ENCODE measurements around the gene LCN1.
A peak's percentile ranks its signal among the peaks of the same experiment; 100 is the strongest.

Gene LCN1

DNA sequence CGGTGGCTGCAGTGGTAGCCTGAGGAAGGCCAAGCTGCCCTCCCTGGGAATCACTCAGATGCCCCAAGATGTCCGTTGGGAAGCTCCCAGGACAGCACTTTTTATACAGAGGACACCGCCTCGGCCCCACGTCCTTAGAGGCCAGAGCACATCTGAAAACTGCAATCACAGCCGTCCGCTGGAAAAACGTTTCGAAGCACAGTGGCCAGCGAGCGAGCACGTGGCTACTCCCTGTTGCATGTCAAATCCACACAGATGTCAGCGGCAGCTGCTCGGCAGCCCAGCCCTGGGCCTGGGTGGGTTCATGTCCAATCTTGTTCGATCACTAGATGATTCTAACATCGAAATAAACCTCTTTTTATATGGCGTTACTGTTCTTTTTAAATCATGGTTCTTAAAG, 32.7 kb upstream of the LCN1 start:
- DNase-seq (ENCODE audit: low read depth in 2 of 2), result no peak

DNA sequence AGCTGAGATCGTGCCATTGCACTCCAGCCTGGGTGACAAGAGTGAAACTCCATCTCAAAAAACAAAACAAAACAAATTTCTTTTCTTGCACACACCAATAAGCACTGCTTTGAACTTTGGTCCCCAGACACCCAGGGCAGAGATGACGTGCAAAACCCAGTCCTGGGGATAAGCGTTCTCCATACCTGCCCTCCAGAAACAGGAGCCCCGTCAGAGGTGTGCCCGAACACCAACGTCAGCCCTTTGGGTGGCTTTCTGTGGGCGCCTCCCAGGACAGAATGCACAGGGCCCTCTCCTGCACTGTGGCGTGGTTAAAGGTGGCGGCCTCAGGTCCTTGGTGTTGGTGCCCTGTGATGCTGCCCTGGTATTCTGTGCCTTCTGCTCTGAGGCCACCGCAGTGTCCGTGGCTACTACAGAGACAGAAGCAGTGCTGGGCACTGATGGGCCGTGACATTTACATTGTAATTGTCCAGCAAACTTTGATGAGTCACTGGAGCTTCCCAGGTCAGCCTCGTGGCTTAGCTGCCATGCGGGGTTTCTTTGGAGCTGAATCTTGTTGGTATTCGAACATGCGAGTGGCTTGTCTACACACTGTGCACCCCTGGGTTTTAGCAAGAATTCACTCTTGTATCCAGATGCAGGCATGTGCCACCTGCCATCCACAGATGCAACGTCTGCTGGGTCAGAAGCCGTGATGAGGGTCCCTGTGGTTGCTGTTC, 31.9 kb upstream of the LCN1 start:
- DNase-seq (ENCODE audit: low read depth in 2 of 2), result no peak

DNA sequence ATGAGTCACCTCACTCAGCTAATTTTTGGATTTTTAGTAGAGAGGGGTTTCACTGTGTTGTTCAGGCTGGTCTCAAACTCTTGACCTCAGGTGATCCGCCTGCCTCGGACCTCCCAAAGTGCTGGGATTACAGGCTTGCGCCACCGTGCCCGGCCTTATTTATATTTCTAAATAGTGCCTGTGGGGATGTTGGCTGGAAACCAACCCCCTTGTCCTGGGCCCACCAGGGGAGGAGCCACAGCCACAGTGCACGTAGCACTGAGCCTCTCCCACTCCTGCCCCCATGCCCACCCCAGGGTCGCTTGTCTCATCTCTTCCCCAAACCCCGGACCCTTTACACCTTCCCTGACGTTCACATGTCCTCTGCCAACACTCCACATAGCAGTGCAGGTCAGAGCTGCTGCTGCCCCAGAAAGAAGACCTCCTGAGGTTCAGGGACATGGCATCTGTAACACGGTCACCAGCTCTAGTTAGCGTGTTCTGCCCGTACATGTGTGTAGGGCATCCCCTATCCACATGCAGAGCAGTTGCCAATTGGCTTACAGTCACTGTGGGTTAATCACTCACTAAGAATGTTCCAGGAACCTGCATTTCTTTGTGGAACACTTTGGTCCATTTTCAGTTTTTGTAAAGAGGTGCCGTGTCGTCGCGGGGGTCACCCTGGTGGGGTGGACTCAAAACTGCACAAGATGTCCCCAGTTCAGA, 30.9 kb upstream of the LCN1 start:
- DNase-seq (ENCODE audit: low read depth in 2 of 2), result no peak

DNA sequence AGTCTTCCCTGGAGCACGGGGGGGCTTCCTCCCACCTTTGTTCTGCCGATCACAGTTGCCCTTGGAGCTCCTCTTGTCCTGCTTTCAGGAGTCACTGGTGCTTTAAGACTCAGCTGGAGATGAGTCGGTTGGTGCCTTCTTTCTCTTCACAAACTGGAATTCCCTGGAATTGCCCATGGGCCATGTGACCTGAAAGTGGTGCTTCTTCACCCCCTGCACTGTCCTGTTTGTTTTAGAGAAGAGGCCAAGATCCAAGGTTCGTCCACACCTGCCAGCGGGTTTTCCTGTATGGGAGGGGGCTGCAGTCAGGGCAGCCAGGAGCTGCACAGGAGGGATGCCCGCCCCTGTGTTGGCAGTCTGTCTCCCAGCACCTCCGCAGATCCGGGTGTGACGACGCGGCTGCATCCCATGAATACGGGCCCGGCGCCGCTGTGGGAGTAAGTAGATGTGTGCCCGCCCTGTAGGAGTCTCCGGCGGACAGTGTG, 30.2 kb upstream of the LCN1 start:
- DNase-seq (ENCODE audit: low read depth in 2 of 2), result no peak

DNA sequence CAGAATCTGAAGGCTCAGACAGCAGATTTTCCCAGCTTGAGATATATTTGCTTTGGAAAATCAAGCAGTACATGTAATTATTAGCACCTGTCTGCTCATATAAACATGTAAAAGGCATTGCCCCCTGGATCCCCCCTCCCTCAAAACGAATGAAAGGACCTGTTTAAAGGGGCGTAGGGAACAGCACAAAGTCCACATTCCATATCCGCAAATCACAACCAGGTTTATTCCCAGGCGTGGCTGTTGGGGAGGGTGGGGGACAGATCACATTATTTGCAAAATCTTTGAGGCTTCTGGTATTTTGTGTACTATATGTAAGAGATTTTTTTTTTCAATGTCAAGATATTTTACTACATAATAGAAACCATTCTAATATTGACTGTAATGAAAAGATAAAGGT, 29.5 kb upstream of the LCN1 start:
- DNase-seq (ENCODE audit: low read depth in 2 of 2), result no peak

DNA sequence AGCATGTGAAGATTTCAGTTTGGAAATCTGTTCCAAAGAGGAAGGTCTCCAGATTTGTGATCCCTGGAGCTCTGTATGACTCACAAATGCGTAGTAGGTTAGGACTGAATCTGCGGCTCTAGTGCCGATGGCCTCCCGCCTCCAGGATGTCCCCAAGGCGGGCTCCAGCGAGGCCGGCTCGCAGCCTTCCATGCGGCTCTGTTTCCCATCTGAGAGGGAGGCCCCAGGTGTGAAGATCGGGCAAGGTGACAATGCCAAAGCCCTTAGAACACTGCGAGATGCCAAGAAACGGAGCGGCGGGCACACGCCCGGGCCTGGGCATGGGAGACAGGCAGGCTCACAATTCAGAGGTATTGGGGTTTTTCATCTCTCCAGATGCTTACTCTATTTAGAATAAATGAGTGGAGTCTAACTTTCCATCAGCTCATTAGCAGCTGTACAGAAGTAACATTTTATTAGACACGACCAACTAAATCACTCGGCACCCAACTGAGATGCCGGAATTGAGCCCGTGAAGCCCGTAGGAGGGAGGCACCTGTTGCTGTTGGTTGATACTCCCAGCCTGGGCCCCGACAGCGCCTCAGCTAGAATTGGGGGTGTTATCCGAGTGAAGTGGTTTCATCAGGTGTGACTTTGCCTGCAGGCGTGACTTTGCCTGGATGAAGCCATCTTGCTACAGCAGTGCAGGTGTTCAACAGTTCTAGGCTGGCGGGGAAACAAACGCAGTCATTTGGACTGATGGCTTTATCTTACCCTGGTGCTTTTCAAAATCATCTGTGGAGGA, 28.2 kb upstream of the LCN1 start:
- no peak for DNase-seq (ENCODE audit: low read depth in 2 of 2)

DNA sequence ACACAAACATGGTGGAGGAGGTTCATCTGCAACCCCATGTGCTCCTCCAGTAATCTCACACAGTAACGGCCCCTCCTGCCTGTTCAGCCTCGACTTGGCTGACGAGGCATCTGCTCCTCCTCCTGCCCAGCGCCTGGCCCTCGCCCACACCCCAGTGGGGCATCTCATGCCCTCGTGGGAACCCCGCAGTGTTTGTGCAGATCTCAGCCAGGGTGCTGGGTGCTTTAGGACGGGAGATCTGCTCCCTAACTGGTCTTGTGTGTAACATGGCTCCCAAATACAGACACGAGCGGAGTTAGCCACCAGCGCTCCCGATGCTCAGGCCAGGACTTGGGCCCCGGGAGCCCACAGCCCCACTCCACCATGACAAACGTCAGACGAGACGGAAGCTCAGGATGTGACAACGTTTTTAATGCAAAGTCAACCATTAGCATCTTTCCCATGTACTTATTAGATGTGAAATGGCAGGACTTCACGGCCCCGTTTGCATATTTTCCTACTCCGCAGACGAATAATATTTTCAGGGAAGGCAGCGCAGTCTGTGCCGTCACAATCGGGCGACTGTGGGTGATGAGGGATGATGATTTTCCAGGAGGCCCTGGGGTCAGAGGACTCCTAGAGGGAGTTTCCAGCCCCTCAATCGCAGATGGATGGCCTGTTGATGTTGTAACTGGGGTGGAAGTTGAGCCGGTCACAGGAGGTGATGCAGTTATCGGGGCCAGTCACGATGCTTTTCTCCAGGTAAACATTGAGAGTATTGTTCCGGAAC, 26.3 kb upstream of the LCN1 start:
- no peak for DNase-seq (ENCODE audit: low read depth in 2 of 2)

DNA sequence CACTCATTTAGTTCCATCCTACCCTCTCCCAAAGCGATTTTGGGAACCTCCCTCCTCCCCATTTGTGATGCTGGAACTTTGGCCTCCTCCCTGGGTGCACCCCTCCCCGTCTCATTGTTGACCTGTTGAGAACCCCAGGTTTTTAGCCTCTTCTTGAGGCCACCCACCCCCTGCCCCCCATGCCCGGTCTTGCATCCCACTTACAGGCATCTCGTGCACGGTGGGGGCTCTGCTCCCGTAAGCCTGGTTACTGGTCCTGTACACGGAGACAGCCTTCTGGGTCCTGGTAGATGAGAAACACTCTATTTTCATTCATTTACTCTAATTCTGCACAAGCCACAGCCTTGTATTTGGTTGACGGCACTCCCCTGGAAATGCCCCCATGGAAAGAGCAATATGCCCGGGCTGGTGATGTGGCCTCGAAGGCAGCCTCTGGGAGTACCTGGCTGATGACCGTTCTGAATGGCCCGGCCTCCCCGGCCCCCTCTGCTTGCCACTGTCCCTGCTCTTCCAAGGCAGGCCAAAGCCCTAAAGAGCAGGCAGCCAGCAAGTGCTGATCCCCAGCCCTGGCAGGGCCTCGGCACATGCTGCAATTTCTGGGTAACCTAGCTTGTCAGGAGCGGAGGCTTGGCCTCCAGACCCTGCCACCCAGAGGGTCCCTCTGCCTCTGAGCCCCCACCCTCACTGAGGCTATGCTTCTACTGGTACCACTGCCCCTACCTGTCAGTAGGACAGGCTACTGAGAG, 22.7 kb upstream of the LCN1 start:
- no peak for DNase-seq (ENCODE audit: low read depth in 2 of 2)

DNA sequence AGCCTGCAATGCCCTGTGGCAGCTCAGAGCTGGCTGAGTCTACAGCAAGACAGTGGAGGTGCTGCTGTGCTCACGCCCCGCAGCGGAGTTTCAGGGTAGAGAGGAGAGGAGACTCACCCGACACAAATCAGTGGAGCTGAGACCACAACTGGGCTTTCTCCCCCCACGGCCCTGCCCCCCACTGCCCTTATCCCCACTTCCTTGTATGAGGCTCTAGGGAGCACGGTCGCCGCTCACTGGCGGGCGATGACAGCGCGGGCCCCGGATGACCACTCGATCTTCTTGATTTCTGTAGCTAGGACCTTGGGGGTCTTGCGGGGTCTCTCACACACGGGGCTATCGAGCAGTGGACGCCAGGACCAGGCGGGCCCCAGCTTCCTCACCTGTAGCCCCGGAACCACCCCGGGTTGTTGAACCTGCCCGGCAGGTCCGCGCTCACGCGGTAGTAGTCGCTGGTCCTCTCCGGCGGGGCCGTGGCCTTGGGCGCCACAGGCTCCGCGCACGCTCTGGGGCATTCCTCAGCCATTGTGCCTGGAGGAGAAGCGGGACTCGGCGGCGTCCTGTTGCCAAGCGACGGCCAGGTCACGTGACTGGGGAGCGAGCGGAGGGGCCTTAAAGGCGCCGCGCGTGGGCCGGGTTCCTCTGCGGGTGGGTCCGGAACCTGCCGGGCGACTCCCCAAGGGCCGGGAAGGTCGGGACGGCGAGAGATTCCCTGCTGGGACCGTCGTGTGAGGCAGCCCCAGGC, 21.7 kb upstream of the LCN1 start:
- peak; percentile 71 to 87 for DNase-seq (ENCODE audit: low read depth in 2 of 2)

DNA sequence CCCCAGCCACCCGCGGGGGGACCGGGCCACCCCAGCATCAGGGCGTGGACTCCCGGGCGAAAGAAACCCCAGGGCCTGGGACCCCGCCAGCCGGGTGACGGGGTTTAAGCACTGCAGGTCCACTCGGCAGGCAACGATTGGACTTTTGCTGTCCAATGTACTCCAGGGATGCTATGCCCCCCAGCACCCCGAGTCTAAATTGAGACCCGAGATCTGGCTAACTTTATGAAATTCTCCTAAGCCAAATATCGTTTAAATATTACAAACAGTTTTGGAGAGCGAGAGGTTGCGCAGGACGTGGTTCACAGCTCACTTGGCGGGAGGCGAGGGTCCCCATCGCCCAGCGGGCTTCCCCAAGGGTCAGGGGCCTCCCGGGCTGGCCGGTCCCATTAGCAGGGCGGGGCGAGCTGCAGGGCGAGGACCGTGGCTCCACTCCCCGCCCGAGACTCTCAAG, 21.1 kb upstream of the LCN1 start:
- DNase-seq (ENCODE audit: low read depth in 2 of 2), result no peak

DNA sequence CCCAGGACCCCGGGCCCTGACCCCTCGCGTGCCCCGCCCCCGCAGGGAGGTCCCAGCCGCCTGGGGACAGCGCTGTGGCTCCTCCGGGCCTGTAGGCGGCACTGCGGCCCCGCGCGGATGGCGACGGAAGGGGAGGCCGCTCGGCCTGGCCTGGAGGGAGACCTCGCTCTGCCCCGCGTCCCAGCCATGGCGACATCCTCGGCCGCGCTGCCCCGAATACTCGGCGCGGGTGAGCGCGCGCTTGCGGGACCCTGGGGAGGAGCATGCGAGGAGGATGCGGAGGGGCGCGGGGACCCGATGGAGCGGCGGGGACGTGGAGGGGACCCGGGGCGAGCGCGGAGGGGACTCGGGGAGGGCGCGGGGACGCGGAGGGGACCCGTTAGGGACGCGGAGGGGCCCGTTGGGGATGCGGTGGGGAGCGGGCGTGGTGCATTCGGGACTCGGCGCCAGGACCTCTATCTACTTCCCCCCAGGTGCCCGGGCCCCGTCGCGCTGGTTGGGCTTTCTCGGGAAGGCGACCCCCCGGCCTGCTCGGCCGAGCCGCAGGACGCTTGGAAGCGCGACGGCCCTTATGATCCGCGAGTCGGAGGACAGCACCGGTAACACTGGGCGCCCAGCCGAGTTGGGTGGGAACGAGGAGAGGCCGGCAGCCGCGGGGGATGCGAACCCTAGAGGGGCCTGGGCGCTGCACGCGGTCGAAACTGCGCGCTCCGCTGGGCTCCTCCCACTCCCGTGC, 20.5 kb upstream of the LCN1 start, which contains the start of gene MRPS2:
Gene MRPS2 (plus strand): TSS at position 158 of the 736 bp plus-strand sequence. CDS start 29 bp downstream, at position 187.
- peak; percentile 73 for DNase-seq (ENCODE audit: low read depth in 2 of 2)

DNA sequence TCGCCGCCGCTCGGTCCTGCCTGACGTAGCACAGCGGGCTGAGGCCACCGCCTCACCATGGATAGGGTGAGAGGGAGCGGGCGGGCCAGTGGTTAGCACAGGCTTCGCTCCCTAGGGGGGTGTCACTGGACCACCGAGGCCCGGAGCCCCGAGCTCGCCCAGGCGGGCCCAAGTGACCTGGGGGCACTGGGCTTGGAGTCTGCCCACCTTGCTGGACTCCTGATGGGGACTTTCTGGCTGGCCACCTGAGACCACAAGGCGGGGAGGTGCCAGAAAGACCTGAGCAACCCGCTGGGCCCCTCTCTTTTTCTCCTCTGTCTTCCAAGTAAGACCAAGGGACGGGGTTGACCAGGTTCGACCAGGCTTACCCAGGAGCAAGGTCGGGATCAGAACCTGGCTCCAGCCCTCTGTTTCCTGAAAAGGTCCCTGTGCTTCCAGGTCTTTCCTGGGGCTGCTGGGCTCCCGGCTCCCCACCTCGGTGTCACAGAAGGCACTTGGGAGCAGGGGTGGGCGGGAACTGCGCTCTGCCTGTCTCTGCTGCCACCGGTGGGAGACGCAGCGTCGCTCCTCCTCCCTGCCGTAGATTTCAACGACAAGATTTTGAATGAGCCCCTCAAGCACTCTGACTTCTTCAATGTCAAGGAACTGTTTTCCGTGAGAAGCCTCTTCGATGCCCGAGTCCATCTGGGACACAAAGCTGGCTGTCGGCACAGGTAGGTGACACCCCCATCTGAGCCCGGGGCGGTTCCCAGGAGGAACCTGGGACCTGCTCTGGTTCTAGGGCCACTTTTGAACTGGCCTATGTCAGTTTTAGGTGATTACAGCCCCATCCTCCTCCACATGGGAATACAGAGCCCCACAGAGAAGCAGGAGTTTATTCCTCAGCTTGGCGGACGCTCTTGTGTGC, 19.7 kb upstream of the LCN1 start:
- no peak for DNase-seq (ENCODE audit: low read depth in 2 of 2)

DNA sequence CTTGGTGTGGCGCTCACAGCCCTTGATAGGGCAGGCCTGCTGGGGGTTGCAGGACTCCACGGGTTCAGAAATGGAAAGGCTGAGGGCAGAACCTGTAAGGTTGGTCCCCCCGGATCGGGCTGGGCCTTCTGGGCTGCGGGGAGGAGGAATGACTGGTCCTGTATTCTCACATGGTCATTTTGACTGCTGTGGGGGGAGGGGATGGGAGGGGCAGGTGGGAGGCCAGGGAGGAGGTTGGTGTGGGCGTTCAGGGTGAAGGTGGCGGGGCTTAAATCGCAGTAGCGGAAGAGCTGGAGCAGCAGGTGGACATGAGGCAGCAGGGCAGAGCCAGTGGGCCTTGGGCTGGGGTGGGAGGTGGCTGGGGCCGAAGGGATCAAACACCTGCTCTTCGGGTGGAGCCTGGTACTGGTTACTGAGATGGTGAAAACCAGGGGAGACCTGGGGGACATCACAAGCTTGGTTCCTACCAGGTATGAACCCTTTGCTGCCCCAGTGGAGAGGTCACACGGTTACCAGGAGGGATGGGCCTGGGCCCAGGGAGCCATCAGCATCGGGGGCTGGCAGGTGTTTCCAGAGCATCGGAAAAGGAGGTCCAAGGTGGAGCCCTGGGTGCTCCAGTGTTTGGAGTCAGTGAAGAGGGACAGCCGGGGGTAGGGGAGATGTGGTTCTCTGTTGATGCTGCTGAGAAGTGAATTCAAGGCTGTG, 18.9 kb upstream of the LCN1 start:
- DNase-seq (ENCODE audit: low read depth in 2 of 2), result no peak

DNA sequence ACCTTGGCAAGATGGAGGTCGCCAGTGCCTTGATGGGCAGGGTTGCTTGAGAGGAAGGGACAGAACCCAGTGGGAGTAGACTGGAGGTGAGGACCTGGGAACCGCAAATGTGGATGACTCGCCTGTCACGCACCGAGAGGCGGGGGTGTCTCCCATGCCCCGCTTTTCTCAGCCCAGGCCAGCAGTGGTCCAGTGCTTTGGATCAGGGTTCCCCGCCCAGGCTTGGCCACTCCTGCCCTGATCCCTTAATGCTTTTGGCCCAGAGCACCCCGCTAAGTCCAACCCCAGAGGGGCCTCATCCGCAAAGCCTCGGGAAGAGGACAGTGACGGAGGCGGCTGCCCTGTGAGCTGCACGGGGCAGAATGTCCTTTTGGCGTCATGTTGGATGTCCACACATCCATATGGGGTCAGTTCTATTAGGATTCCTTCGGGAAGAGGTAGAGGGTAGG, 18.3 kb upstream of the LCN1 start:
- no peak for DNase-seq (ENCODE audit: low read depth in 2 of 2)

DNA sequence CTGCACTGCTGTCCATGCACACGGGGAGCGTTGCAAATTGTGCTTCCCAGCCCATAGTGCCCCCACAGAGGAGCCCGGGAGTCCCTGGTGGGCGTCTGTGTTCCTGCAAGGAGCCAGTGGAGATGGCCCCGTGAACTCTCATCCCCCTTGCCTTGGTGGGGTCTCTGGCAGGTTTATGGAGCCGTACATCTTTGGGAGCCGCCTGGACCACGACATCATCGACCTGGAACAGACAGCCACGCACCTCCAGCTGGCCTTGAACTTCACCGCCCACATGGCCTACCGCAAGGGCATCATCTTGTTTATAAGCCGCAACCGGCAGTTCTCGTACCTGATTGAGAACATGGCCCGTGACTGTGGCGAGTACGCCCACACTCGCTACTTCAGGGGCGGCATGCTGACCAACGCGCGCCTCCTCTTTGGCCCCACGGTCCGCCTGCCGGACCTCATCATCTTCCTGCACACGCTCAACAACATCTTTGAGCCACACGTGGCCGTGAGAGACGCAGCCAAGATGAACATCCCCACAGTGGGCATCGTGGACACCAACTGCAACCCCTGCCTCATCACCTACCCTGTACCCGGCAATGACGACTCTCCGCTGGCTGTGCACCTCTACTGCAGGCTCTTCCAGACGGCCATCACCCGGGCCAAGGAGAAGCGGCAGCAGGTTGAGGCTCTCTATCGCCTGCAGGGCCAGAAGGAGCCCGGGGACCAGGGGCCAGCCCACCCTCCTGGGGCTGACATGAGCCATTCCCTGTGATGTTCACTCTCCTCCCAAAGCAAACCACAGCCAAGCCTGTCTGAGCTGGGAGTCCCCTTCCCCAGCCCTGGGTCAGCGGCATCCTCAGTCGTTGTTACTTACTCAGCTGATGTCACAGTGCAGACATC, 17.6 kb upstream of the LCN1 start:
- no peak for DNase-seq (ENCODE audit: low read depth in 2 of 2)
